ENCODE results near the gene HNRNPUL1.

Gene HNRNPUL1

GRCh38 chr19:41323430-41324125 lies 59.4 kb downstream of the HNRNPUL1 start:
- H3K4me3 ChIP-seq (ENCODE audit: low read depth, low read length) = no peak overlapping the region
- DNase-seq (ENCODE audit: low read depth) = no peak

GRCh38 chr19:41324231-41324702 lies 60.1 kb downstream of the HNRNPUL1 start:
- H3K4me3 ChIP-seq (ENCODE audit: low read depth, low read length) = no peak overlapping the region
- DNase-seq (ENCODE audit: low read depth) = no peak
- TF ChIP-seq CTCF (IDR thresholded peaks at IDR 0.05; ENCODE audit: control insufficient read depth, extremely low read depth, insufficient read depth) = no peak

More at GRCh38 chr19:41323430-41324125, 59.4 kb downstream of the HNRNPUL1 start:
- TF ChIP-seq CTCF (IDR thresholded peaks at IDR 0.05; ENCODE audit: control insufficient read depth, extremely low read depth, insufficient read depth) = no peak

GRCh38 chr19:41324921-41325639 lies 60.9 kb downstream of the HNRNPUL1 start:
- no peak for TF ChIP-seq CTCF (IDR thresholded peaks at IDR 0.05; ENCODE audit: control insufficient read depth, extremely low read depth, insufficient read depth)
- no peak for DNase-seq (ENCODE audit: low read depth)
- no peak overlapping the region for H3K4me3 ChIP-seq (ENCODE audit: low read depth, low read length)

- no peak for TF ChIP-seq CTCF (IDR thresholded peaks at IDR 0.05; ENCODE audit: control insufficient read depth, extremely low read depth, insufficient read depth)
- no peak for DNase-seq (ENCODE audit: low read depth)
- no peak overlapping the region for H3K4me3 ChIP-seq (ENCODE audit: low read depth, low read length)
Measured at GRCh38 chr19:41325640-41325946, 61.4 kb downstream of the HNRNPUL1 start.

- no peak overlapping the region for H3K4me3 ChIP-seq (ENCODE audit: low read depth, low read length)
- no peak for DNase-seq (ENCODE audit: low read depth)
- no peak for TF ChIP-seq CTCF (IDR thresholded peaks at IDR 0.05; ENCODE audit: control insufficient read depth, extremely low read depth, insufficient read depth)
Measured at GRCh38 chr19:41325947-41326706, 62.0 kb downstream of the HNRNPUL1 start.

- no peak for DNase-seq (ENCODE audit: low read depth)
- H3K4me3 ChIP-seq (ENCODE audit: low read depth, low read length) = no peak overlapping the region
- no peak for TF ChIP-seq CTCF (IDR thresholded peaks at IDR 0.05; ENCODE audit: control insufficient read depth, extremely low read depth, insufficient read depth)
Measured at GRCh38 chr19:41327076-41327575, 63.0 kb downstream of the HNRNPUL1 start.
